WTC11 (cell line): Measurements from ENCODE around the gene KAT7. TPM values are rescaled to one million over a fixed set of nuclear protein-coding genes. Genes with fewer than 3 reads are reported as not detected.

Source experiments
- ATAC-seq: fragments of 200-7000 bp; cut with Tn5 transposase; 2 replicates; pipeline ENCODE4 v1.10.0; 2021; ENCODE audit warnings: mild to moderate bottlenecking, moderate library complexity
- CTCF ChIA-PET: fragments of 300-600 bp; sonication (Branson Sonifier 250); formaldehyde crosslinking; loops from one replicate; lab custom pipeline; 2021; ENCODE audit warnings: antibody characterized with exemption; lab: Charles Lee
- POLR2A ChIA-PET: fragments of 350-600 bp; sonication (Branson Sonifier 250); formaldehyde crosslinking; loops from one replicate; lab custom pipeline; 2021; ENCODE audit warnings: antibody characterized with exemption; lab: Charles Lee
- DNase-seq: peaks from one replicate; pipeline ENCODE4 v3.0.0; 2021; ENCODE audit warnings: low spot score
- H3K27ac Mint-ChIP-seq: 2 replicates; pipeline ENCODE4 v1.8.0; 2021; ENCODE audit warnings: mixed read lengths
- H3K27me3 Mint-ChIP-seq: 2 replicates; pipeline ENCODE4 v1.8.0; 2021; ENCODE audit warnings: low read depth, mild to moderate bottlenecking, moderate library complexity, mixed read lengths
- H3K36me3 Mint-ChIP-seq: 2 replicates; pipeline ENCODE4 v1.8.0; 2021; ENCODE audit warnings: mixed read lengths
- H3K4me1 Mint-ChIP-seq: 2 replicates; pipeline ENCODE4 v1.8.0; 2022; ENCODE audit warnings: mixed read lengths
- H3K4me3 Mint-ChIP-seq: 2 replicates; pipeline ENCODE4 v1.8.0; 2021; ENCODE audit warnings: mild to moderate bottlenecking, moderate library complexity, mixed read lengths
- H3K9me3 Mint-ChIP-seq: 2 replicates; pipeline ENCODE4 v1.8.0; 2021; ENCODE audit warnings: mixed read lengths
- ATF1 ChIP-seq: sonication (generic); formaldehyde crosslinking; IDR thresholded peaks from 2 replicates; pipeline ENCODE4 v1.8.1; 2023; ENCODE audit warnings: mild to moderate bottlenecking, moderate library complexity, missing genetic modification reagents
- CREB1 ChIP-seq: sonication (generic); formaldehyde crosslinking; IDR thresholded peaks from 2 replicates; pipeline ENCODE4 v1.8.0; 2023; ENCODE audit warnings: mild to moderate bottlenecking, missing genetic modification reagents
- CREM ChIP-seq: sonication (generic); formaldehyde crosslinking; IDR thresholded peaks from 2 replicates; pipeline ENCODE4 v1.8.1; 2022; ENCODE audit warnings: mild to moderate bottlenecking, missing genetic modification reagents, moderate library complexity
- ESRRA ChIP-seq: sonication (generic); formaldehyde crosslinking; IDR thresholded peaks from 2 replicates; pipeline ENCODE4 v1.8.1; 2022; ENCODE audit warnings: mild to moderate bottlenecking, missing genetic modification reagents, borderline replicate concordance
- FOXJ3 ChIP-seq: sonication (generic); formaldehyde crosslinking; IDR thresholded peaks from 2 replicates; pipeline ENCODE4 v1.9.0; 2021; ENCODE audit warnings: missing genetic modification reagents, mild to moderate bottlenecking, borderline replicate concordance
- FOXP1 ChIP-seq: sonication (generic); formaldehyde crosslinking; IDR thresholded peaks from 2 replicates; pipeline ENCODE4 v1.8.0; 2022; ENCODE audit warnings: missing genetic modification reagents, mild to moderate bottlenecking, moderate library complexity, borderline replicate concordance
- GRHL2 ChIP-seq: fragments of 250-450 bp; sonication (Bioruptor Pico); IDR thresholded peaks from 2 replicates; pipeline ENCODE4 v1.8.0; 2022; ENCODE audit warnings: mild to moderate bottlenecking, moderate library complexity; ENCODE audit not compliant: insufficient replicate concordance, severe bottlenecking
- GTF2I ChIP-seq: fragments of 250-450 bp; sonication (Bioruptor Pico); conservative IDR thresholded peaks from 2 replicates; pipeline ENCODE4 v1.4.0; 2021; ENCODE audit warnings: mild to moderate bottlenecking
- JAZF1 ChIP-seq: fragments of 250-450 bp; sonication (Bioruptor Pico); IDR thresholded peaks from 2 replicates; pipeline ENCODE4 v1.9.0; 2021; ENCODE audit warnings: moderate library complexity, mild to moderate bottlenecking, inconsistent platforms
- KAT7 ChIP-seq: sonication (generic); formaldehyde crosslinking; IDR thresholded peaks from 2 replicates; pipeline ENCODE4 v1.8.1; 2023; ENCODE audit warnings: missing genetic modification reagents, mild to moderate bottlenecking, borderline replicate concordance
- NFE2L1 ChIP-seq: sonication (generic); formaldehyde crosslinking; IDR thresholded peaks from 2 replicates; pipeline ENCODE4 v1.8.1; 2023; ENCODE audit warnings: missing genetic modification reagents
- SP1 ChIP-seq: sonication (generic); formaldehyde crosslinking; conservative IDR thresholded peaks from 2 replicates; pipeline ENCODE4 v1.8.1; 2022; ENCODE audit warnings: missing genetic modification reagents
- TEAD1 ChIP-seq: sonication (generic); formaldehyde crosslinking; IDR thresholded peaks from 2 replicates; pipeline ENCODE4 v1.8.0; 2022; ENCODE audit warnings: mild to moderate bottlenecking, missing genetic modification reagents
- ZNF121 ChIP-seq: sonication (generic); formaldehyde crosslinking; IDR thresholded peaks from 2 replicates; pipeline ENCODE4 v1.8.0; 2023; ENCODE audit warnings: missing genetic modification reagents
- ZNF138 ChIP-seq: sonication (generic); formaldehyde crosslinking; conservative IDR thresholded peaks from 2 replicates; pipeline ENCODE4 v1.8.1; 2022; ENCODE audit warnings: mild to moderate bottlenecking, moderate library complexity, missing genetic modification reagents
- ZNF263 ChIP-seq: sonication (generic); formaldehyde crosslinking; IDR thresholded peaks from 2 replicates; pipeline ENCODE4 v1.8.1; 2022; ENCODE audit warnings: low read depth, mild to moderate bottlenecking, moderate library complexity, missing genetic modification reagents
- ZNF317 ChIP-seq: sonication (generic); formaldehyde crosslinking; IDR thresholded peaks from 2 replicates; pipeline ENCODE4 v1.8.1; 2023; ENCODE audit warnings: low read depth, mild to moderate bottlenecking, moderate library complexity, missing genetic modification reagents, borderline replicate concordance
- total RNA-seq: library from RNA; stranded (reverse); gene quantifications from 3 replicates; pipeline ENCODE4 v1.2.3, GENCODE V29; 2021
- TF ChIP-seq, protein P1 (sequence below): sonication (generic); formaldehyde crosslinking; conservative IDR thresholded peaks from 2 replicates; pipeline ENCODE4 v1.8.1; 2023; ENCODE audit warnings: mild to moderate bottlenecking, low read depth, missing genetic modification reagents, moderate library complexity
- TF ChIP-seq, protein P2 (sequence below): sonication (generic); formaldehyde crosslinking; IDR thresholded peaks from 2 replicates; pipeline ENCODE4 v1.8.1; 2023; ENCODE audit warnings: mild to moderate bottlenecking, missing genetic modification reagents, moderate library complexity
- TF ChIP-seq, protein P3 (sequence below): sonication (generic); formaldehyde crosslinking; IDR thresholded peaks from 2 replicates; pipeline ENCODE4 v1.8.1; 2023; ENCODE audit warnings: mild to moderate bottlenecking, missing genetic modification reagents
- TF ChIP-seq, protein P4 (sequence below): sonication (generic); formaldehyde crosslinking; IDR thresholded peaks from 2 replicates; pipeline ENCODE4 v1.8.1; 2023; ENCODE audit warnings: mild to moderate bottlenecking, missing genetic modification reagents, borderline replicate concordance

Gene KAT7
- total RNA-seq, 1 experiment from 2014 or later = 199 TPM

DNA sequence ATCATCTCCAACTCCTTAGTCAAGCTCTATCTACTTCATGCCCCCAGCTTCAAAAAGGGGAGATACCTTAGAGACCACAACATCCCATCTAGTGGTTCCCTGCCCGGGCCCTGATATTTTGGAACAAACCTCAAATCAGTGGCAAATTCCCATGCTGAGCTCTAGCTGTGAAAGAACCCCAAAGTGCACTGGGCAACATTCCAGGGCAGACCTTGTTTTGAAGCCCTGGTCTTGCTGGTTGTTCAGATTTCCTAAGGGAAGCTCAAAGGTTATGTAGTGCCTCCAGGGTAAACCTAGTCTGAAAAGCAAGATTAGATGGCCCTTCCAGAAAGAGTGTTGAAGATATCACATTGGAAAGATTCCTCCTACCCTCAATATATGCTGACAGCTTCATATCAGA lies 40.8 kb upstream of the KAT7 start:
- POLR2A ChIA-PET = no interaction called here
- TF ChIP-seq ZNF263 (CRISPR knock-in tag) (no peak), NFE2L1 (CRISPR knock-in tag) (no peak), FOXJ3 (CRISPR knock-in tag) (no peak), CREB1 (CRISPR knock-in tag) (no peak), FOXP1 (CRISPR knock-in tag) (no peak), ZNF121 (CRISPR knock-in tag) (no peak), TEAD1 (CRISPR knock-in tag) (no peak), CREM (CRISPR knock-in tag) (no peak), ATF1 (CRISPR knock-in tag) (no peak)
- TF ChIP-seq, protein P1, sequence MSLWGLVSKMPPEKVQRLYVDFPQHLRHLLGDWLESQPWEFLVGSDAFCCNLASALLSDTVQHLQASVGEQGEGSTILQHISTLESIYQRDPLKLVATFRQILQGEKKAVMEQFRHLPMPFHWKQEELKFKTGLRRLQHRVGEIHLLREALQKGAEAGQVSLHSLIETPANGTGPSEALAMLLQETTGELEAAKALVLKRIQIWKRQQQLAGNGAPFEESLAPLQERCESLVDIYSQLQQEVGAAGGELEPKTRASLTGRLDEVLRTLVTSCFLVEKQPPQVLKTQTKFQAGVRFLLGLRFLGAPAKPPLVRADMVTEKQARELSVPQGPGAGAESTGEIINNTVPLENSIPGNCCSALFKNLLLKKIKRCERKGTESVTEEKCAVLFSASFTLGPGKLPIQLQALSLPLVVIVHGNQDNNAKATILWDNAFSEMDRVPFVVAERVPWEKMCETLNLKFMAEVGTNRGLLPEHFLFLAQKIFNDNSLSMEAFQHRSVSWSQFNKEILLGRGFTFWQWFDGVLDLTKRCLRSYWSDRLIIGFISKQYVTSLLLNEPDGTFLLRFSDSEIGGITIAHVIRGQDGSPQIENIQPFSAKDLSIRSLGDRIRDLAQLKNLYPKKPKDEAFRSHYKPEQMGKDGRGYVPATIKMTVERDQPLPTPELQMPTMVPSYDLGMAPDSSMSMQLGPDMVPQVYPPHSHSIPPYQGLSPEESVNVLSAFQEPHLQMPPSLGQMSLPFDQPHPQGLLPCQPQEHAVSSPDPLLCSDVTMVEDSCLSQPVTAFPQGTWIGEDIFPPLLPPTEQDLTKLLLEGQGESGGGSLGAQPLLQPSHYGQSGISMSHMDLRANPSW (CRISPR knock-in tag) = no peak
- TF ChIP-seq, protein P2, sequence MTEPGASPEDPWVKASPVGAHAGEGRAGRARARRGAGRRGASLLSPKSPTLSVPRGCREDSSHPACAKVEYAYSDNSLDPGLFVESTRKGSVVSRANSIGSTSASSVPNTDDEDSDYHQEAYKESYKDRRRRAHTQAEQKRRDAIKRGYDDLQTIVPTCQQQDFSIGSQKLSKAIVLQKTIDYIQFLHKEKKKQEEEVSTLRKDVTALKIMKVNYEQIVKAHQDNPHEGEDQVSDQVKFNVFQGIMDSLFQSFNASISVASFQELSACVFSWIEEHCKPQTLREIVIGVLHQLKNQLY (CRISPR knock-in tag) = no peak
- CTCF ChIA-PET = interaction anchor here (1.2 to 2.0 kb wide), 2 partner anchors 40 to 104 kb away, joined by 4 to 7 read pairs; partner anchors contain the start of gene SLC35B1

DNA sequence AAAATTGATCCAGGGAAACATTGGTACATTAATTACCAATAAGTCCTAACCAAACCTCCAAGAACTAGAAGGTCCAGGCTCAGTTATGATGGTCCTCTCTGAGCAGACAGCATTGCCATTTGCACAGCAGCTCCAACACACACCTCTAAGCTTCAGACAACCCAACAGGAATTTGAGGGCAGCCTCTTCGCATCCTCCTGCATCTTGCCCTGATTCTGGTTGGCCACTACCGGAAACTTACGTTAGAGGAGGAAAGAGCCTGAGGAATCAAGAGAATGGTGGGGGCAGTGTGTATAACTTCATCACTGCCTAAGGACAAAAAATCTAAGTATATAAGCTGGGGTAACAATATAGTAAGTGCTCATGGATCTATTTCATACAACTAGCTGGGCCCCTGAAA lies 40.3 kb upstream of the KAT7 start:
- CTCF ChIA-PET = interaction anchor here (2.0 kb wide), 1 partner anchor 40 kb away, joined by 7 read pairs; the partner anchor contains the start of gene SLC35B1
- no peak overlapping the region for H3K4me3 Mint-ChIP-seq

More for the DNA sequence above, 40.8 kb upstream of the KAT7 start:
- Mint-ChIP-seq H3K27me3 (no peaks in the 10 kb centered on the region), H3K9me3 (no peaks in the 10 kb centered on the region), H3K27ac (peak overlapping the region; percentile 33), H3K4me1 (peaks cover 21% of the 10 kb centered on the region), H3K4me3 (no peak overlapping the region), H3K36me3 (no peaks in the 10 kb centered on the region)
- DNase-seq (no peak), ATAC-seq (no peak)

DNA sequence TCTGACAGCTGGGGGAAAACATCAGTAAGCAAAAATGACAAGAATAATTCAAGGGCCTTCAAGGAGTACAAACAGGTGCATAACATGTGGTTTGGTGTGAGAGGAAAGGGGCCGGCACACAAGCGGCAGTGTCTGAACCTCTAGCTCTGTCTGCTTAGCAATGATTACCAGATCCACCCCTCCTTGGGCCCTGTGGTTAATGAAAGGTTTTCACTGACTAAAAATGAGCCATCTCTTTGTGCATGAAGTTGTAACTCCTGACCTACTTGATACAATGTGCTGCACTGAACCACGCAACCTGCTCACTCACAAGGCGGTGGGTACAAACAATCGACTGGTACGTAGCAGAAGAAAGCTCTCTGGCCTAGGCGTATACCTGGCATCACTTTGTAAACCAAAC lies 39.7 kb upstream of the KAT7 start:
- ATAC-seq (no peak), DNase-seq (no peak)
- no peaks in the 10 kb centered on the region for H3K27me3 Mint-ChIP-seq
- peaks cover 21% of the 10 kb centered on the region for H3K4me1 Mint-ChIP-seq
- CTCF ChIA-PET = no interaction called here
- H3K27ac Mint-ChIP-seq = no peak overlapping the region
- H3K36me3 Mint-ChIP-seq = no peaks in the 10 kb centered on the region
- no peak for TF ChIP-seq KAT7 (CRISPR knock-in tag)
- no peak for TF ChIP-seq GRHL2 (CRISPR knock-in tag)
- no peak for TF ChIP-seq FOXP1 (CRISPR knock-in tag)
- TF ChIP-seq ZNF138 (CRISPR knock-in tag) = no peak
- TF ChIP-seq ESRRA = no peak
- TF ChIP-seq, protein P3, sequence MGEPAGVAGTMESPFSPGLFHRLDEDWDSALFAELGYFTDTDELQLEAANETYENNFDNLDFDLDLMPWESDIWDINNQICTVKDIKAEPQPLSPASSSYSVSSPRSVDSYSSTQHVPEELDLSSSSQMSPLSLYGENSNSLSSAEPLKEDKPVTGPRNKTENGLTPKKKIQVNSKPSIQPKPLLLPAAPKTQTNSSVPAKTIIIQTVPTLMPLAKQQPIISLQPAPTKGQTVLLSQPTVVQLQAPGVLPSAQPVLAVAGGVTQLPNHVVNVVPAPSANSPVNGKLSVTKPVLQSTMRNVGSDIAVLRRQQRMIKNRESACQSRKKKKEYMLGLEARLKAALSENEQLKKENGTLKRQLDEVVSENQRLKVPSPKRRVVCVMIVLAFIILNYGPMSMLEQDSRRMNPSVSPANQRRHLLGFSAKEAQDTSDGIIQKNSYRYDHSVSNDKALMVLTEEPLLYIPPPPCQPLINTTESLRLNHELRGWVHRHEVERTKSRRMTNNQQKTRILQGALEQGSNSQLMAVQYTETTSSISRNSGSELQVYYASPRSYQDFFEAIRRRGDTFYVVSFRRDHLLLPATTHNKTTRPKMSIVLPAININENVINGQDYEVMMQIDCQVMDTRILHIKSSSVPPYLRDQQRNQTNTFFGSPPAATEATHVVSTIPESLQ (CRISPR knock-in tag) = no peak
- no peak for TF ChIP-seq ZNF317
- TF ChIP-seq, protein P4, sequence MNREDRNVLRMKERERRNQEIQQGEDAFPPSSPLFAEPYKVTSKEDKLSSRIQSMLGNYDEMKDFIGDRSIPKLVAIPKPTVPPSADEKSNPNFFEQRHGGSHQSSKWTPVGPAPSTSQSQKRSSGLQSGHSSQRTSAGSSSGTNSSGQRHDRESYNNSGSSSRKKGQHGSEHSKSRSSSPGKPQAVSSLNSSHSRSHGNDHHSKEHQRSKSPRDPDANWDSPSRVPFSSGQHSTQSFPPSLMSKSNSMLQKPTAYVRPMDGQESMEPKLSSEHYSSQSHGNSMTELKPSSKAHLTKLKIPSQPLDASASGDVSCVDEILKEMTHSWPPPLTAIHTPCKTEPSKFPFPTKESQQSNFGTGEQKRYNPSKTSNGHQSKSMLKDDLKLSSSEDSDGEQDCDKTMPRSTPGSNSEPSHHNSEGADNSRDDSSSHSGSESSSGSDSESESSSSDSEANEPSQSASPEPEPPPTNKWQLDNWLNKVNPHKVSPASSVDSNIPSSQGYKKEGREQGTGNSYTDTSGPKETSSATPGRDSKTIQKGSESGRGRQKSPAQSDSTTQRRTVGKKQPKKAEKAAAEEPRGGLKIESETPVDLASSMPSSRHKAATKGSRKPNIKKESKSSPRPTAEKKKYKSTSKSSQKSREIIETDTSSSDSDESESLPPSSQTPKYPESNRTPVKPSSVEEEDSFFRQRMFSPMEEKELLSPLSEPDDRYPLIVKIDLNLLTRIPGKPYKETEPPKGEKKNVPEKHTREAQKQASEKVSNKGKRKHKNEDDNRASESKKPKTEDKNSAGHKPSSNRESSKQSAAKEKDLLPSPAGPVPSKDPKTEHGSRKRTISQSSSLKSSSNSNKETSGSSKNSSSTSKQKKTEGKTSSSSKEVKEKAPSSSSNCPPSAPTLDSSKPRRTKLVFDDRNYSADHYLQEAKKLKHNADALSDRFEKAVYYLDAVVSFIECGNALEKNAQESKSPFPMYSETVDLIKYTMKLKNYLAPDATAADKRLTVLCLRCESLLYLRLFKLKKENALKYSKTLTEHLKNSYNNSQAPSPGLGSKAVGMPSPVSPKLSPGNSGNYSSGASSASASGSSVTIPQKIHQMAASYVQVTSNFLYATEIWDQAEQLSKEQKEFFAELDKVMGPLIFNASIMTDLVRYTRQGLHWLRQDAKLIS (CRISPR knock-in tag) = no peak
- TF ChIP-seq GTF2I (CRISPR knock-in tag) = no peak
- TF ChIP-seq JAZF1 (CRISPR knock-in tag) = no peak
- no peaks in the 10 kb centered on the region for H3K9me3 Mint-ChIP-seq
- no peak overlapping the region for H3K4me3 Mint-ChIP-seq
- POLR2A ChIA-PET = no interaction called here

More for the DNA sequence above, 40.3 kb upstream of the KAT7 start:
- POLR2A ChIA-PET = no interaction called here
- Mint-ChIP-seq H3K9me3 (no peaks in the 10 kb centered on the region), H3K4me1 (peaks cover 21% of the 10 kb centered on the region), H3K27ac (no peak overlapping the region), H3K27me3 (no peaks in the 10 kb centered on the region), H3K36me3 (no peaks in the 10 kb centered on the region)
- no peak for ATAC-seq
- no peak for DNase-seq
- TF ChIP-seq CREB1 (CRISPR knock-in tag) (no peak), SP1 (CRISPR knock-in tag) (no peak), FOXP1 (CRISPR knock-in tag) (no peak)
